GM12892 (cell line): ENCODE measurements around the gene POLR1H.

ENCODE experiments used
- POLR2A ChIP-seq: IDR thresholded peaks from 2 replicates; pipeline ENCODE4 v1.6.1; 2011; ENCODE audit warnings: low read depth, low read length, control low read depth
- POLR2AphosphoS5 ChIP-seq: IDR thresholded peaks from 2 replicates; pipeline ENCODE4 v1.6.1; 2011; ENCODE audit warnings: low read depth, low read length, control low read depth
- TAF1 ChIP-seq: IDR thresholded peaks from 2 replicates; pipeline ENCODE4 v1.6.1; 2011; ENCODE audit warnings: low read depth, mild to moderate bottlenecking, control low read depth, low read length, borderline replicate concordance

GRCh38 chr6:30025186-30025585 lies 35.9 kb upstream of the POLR1H start:
- no peak for TF ChIP-seq POLR2AphosphoS5
- TF ChIP-seq POLR2A, result no peak
- TF ChIP-seq TAF1, result no peak
